Raji (cell line): ENCODE measurements around the gene FZR1.

Experiments
- POLR2A ChIP-seq: IDR thresholded peaks from 2 replicates; pipeline ENCODE4 v1.6.1; 2011; ENCODE audit warnings: low read depth, low read length, control low read depth; ENCODE audit not compliant: insufficient read depth

Gene FZR1

DNA sequence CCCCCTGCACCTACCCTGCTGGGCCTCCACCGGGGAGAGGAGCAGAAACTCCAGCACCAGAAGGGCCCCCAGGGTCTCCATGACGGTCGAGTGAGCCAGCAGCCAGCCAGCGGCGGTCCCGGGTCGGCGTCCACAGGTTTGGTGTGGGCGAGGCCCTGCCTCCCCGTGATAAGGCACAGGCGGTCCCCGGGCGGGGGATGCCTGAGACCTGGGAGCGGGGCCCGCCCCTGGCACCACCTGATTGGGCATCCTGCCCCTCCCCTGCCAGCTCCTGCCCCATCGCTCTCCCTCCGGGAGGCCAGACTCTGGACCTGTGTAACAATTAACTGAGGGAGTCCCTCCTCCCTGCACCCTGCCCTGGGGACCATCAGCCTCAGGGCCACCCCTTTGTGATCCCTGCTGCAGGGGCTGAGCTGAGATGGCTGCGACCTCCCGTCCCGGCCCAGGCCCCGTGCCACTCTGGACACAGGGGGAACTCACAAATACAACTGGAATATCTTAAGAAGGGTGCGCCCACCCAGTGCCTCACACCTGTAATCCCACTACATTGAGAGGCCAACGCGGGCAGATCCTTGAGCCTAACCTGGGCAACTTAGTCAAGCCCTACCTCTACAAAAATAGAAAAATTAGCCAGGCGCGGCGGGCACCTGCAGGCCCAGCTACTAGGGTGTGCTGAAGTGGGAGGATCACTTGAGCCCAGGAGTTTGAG, 25.6 kb upstream of the FZR1 start, which contains the start of gene SMIM24:
SMIM24 (minus strand) TSS at position 143 of the 709 bp plus-strand sequence; CDS start at position 81, 62 bp downstream.
- TF ChIP-seq POLR2A = no peak

DNA sequence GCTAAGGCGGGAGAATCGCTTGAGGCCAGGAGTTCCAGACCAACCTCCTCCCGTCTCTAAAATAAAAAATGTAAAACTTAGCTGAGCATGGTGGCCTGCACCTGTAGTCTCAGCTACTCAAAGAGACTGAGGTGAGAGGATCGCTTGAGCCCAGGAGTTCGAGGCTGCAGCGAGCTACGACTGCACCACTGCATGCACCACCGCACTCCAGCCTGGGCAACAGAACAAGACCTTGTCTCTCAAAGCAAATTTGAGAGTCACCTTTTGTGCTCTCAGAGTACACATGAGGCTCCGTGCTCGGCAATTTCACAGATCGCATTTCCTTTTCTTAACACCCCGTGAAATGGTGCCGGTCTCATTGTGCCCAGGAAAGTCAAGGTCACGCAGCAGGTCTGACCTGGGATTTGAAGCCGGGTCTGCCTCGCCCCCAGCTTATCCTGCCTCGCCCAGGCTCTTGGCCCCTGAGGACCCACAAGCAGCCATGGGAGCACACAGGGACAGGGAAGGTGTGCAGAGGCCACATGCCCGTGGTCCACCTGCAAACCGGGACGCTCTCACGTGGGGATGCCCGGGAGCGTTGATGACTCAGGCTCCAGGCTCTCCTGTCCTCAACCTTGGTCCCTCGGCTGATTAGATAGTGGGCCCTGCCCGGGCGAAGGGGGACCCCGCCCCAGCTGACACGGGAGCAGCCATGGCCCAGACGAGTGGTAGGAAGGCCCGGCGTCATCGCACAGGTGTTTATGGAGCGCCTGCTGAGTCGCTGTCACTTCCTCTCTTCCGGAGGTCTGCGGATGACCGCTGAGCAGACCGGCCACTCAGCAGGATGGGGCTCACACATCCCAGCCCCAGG, 24.6 kb upstream of the FZR1 start:
- no peak for TF ChIP-seq POLR2A

DNA sequence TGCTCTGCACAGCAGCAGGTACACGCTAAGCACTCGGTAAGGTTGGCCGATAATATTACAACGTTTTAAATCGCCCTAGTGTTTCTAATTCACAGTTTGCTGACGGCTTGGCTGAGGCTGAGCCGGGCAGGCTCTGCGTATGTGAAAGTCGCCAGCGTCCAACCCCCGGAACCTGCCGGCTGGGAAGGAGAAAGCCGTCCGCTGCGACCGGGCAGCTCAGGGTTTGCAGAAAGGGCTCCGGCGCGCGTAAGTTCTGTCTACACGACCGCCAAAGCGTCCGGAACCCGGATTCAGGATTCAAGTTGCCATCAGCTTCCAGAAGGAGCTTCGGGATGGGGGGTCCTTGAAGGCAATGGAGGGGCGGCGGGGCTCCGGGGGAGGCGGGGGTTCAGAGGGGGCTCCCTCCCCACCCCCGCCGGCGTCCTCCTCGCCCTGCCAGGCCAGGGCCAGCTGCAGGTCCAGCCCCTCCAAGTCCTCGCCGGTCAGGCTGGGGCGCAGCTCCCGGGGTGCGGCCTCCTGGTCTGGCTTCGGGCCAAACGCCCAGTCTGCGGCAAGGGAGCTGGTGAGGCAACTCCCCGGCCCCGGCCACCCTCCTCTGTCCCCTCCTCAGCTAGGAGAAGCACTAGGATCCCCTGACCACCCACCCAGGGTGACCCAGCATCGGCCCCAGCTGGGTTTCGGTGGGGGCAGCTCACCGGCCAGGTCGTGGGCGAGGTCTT, 23.4 kb upstream of the FZR1 start:
- no peak for TF ChIP-seq POLR2A

DNA sequence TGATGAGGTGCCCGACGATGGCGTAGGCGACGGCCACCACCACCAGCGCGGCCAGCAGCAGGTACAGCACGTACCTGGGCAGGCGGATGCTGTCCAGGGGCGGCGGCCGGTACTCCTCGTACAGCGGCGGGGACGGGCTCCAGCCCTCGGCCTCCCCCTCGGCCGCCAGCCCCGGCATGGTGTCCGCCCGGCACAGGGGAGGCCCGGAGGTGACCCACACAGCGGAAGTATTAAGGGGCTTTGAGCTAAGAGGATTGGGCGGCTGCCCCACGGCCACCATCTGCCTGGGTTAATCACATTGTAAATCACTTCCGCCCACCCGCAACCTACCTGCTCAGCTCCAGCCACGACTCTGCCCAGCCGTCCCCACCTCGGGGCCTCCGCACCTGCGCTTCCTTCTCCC, 22.9 kb upstream of the FZR1 start, which contains the start of gene SMIM44:
SMIM44 (minus strand) TSS at position 216 of the 403 bp plus-strand sequence; CDS start at position 178, 38 bp downstream.
- TF ChIP-seq POLR2A = no peak

DNA sequence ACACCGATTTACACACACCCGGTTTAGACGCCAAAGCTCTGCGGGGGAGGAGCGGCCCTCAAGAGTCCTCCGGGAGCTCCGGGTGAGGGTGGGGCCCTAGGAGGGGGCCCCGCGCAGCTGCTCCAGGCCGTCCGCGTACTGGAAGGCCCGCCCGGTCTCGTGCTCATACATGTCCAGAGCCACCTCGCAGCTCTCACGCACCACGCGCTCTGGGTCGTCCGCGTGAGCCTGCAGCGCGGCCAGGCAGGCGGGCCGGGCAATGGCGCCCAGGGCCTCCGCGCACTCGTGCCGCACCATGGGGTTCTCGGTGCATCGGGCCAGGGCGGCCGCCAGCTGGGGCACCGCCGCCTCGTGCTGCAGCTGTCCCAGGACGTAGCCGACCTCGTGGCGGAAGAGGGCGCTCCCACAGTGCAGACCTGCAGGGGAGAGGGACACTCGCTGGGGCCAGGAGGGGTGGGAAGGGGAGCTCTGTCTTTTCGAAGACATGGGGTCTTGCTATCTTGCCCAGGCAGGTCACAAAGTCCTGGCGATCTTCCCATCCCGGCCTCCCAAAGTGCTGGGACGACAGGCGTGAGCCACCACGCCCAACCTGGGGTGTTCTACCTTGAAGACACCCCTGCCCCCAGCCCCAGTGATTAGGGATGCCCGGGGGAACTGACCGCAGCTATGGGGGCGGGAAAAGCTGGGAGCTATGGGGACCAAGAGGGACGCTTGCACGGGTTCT, 14.6 kb upstream of the FZR1 start:
- no peak for TF ChIP-seq POLR2A

DNA sequence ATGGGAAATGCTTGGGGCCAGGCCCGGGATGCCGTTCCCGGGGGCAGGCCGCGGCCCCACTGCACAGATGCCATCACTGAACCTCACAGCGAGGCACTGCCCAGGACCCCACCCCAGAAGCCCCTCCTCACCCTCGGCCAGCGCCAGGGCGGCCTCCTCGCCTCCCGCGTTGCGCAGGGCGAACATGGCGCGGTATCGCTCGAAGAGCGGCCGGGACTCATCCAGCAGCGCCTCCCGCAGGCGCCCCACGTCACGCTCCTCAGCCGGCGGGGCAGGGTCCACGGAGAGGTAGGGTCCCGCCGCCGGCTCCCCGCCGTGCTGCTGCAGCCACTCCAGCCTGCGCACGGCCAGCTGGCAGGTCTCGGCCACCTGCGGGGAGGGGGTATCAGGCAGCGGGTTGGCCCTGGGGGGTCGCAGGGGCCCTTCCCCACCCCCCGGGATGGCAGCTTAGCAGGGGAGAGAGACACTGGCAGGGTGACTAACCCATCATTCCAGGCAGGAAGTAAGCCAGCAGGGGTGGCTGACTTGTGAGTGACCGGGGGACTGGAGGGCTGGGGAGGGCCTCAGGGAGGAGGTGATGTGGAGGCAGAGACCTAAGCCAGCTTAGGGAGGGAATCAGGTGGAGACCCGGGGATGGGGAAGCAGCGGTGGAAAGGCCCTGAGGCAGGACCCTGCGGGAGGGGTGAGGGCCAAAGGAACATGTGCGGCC, 13.8 kb upstream of the FZR1 start:
- no peak for TF ChIP-seq POLR2A

DNA sequence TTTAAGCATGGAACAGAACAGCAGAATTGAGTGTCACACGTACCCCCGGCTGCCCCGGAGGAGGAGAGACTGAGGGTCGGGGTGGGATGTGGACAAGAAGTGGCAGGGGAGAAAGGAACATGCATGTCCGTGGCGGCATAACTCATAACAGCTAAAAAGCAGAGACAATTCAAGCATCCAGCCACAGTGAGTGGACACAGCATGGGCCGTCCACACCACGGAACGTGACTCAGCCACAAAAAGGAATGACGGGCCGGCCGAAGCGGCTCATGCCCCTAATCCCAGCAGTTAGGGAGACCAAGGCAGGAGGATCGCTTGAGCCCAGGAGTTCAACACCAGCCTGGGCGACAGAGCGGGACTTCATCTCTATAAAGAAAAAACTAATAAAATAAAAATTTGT, 13.2 kb upstream of the FZR1 start:
- no peak for TF ChIP-seq POLR2A

DNA sequence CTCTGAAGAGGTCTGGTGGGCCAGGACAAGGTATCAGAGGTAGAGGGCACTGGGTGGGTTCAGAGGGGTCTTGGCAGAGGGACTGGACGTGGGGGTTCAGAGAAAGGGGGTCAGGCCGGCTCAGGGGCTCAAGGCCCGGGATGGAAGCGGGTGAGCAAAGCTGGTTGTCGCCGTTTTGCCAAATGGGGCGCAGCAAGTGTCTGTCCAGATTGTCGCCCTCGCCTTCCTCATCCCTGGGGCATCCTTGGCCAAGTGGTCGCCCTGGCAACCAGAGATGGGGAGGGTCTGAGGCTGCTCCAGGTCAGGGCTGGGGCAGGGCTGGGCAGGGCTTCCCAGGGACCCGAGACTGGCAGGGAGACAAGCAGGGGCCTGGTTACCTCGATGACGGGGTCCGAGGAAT, 12.5 kb upstream of the FZR1 start:
- no peak for TF ChIP-seq POLR2A

DNA sequence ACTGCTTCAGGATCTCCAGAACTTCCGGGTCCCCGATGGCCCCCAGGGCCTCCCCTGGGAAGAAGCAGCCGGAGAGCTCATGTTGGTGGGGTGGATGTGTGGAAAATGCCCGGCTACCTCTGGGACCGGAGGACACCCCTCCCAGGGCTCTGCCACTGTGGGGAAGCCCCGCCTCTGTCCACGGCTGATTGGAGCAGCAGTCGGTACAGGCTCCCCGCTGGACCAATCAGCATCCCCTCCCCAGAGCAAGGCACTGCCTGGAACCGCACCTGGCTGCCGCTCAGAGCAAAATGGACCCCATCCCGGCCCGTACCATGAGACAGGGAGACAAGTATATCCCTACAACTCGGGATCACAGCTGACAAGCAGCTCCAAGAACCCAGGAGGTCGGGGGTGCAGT, 12.1 kb upstream of the FZR1 start:
- TF ChIP-seq POLR2A = no peak

DNA sequence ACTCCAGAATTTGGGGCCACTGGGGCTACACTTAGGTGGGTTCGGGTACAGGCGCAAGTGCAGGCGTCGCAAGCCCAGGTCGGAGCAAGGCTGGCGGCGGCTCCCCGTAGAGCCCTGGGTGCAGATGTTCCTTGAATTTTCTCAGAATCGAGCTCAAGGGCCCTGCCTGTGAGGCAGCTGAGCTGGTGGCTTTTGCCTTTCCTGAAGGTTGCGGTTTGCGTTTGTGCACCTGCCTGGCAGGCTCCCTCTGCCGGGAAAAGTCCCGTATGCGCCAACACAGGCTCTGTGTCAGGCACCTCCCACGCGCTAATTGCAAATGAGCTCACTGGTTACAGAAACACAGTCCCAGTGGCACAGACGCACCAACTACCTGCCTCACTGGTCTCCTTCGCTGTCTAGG, 11.6 kb upstream of the FZR1 start:
- no peak for TF ChIP-seq POLR2A

DNA sequence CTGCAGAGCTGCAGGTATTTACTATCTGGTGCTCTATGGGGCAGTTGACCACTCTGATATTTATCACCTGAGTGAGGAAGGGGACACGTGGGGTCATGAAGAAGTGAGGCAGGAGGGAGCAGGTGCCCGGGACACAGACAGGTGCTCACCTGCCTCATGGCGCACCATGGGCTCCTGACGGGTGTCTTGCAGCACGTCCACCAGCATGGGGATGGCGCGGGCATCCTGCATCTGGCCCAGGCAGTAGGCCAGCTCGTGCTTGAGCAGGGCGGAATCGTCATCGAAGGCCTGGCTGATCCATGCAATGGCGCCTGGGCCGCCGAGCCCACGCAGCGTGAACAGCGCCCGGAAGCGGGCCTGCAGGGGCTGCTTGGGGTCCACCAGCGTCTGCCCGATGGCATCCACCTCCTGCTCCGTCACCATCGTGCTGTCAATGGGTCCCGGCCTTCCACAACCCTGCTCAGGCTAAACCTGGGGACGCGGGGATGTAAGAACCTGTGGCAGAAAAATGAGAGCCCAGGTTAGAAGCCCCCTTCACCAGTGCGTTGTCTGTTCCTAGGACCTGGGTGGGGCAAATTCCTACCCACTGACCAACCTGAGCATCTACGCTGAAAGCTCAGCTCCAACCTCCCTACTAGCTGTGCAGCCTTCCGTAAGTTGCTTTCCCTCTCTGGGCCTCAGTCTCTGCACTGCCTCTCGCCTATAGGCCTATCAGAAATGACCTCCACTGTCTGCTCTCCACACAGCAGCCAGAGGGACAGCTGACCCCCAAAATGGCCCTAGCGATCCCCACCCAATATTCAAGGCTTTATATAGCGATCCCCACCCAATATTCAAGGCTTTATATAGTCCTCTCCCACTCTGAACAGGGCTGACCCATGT, 9.5 kb upstream of the FZR1 start:
- TF ChIP-seq POLR2A = no peak

DNA sequence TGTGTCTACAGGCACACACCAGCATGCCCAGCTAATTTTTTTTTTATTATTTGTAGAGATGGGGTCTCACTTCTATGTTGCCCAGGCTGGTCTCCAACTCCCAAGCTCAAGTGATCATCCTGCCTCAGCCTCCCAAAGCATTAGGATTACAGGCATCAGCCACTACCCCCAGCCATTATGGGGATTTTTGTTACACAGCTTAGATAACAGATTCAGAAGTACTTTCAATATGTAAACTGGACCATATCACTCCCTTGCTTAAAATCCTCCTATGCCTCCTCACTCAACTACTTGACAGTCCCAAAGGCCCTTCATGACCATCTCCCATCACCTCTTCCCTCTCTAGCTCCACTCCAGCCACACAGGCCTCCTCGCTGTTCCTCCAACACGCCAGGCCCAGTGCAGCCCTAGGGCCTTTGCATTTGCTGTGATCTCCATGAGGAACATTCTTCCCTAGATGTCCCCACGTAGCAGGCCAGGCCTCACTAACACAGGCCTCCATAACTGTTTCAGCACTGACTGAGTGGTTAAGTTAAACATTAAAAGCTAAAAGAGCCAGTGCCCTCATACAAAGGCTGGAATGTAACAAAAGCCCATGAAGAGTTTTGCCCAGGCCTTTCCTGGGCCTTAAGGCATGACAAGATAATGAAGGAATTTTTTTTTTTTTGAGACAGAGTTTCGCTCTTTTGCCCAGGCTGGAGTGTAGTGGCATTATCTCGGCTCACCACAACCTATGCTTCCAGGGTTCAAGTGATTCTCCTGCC, 8.2 kb upstream of the FZR1 start:
- TF ChIP-seq POLR2A = no peak
